LNCaP clone FGC (cell line): ENCODE results near the gene UROC1.

Experiments
- DNase-seq: peaks from one replicate; pipeline ENCODE4 v3.0.0-alpha.2; 2011; ENCODE audit warnings: low read depth
- H3K4me3 ChIP-seq: 2 replicates; pipeline ENCODE4 v1.5.1; 2011; ENCODE audit warnings: mild to moderate bottlenecking, low read depth, low read length, control low read depth
- TF ChIP-seq, protein P1 (sequence below): IDR thresholded peaks from 2 replicates; pipeline ENCODE4 v1.5.1; 2012; ENCODE audit warnings: mild to moderate bottlenecking; ENCODE audit not compliant: control insufficient read depth, insufficient read depth; ENCODE audit errors: extremely low read depth

The UROC1 gene

DNA sequence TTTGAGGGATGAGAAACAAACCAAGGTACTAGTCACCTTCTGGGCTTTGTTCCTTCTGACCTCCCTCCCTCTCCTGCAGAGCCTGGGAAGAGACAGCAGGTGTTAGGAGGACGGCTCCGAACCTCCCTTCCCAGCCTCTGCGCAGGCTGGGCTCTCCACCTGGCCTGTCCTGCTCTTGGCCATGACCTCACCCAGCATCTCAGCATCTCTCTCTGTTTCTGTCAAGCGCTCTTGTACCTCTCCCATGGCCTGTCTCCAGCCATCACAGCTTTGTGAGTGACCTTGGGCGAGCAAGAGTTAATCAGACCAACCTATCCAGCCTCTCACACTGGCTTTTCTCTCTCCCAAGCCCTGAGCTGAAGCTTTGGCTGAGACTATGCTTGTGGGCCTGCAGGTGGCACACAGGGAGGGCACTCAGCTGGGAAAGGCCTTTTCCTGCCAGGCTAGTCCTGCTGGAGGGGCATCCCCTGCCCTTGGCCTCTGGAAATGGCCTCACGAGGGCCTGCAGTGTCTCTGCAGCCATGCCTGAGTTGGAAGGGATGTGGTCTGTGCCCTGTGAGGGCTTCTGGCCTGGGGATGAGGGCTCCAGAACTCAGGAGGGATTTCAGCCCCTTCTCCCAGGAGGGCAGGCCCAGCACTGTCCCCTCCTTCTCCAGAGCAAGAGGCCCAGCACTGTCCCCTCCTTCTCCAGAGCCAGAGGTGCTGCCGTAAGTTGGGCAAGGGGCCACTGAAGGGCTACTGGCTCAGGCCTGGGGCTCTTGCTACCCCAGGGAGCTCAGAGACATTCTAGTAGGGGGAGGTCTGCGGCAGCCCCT is 8.5 kb upstream of the UROC1 start:
- no peak for DNase-seq
- TF ChIP-seq, protein P1, sequence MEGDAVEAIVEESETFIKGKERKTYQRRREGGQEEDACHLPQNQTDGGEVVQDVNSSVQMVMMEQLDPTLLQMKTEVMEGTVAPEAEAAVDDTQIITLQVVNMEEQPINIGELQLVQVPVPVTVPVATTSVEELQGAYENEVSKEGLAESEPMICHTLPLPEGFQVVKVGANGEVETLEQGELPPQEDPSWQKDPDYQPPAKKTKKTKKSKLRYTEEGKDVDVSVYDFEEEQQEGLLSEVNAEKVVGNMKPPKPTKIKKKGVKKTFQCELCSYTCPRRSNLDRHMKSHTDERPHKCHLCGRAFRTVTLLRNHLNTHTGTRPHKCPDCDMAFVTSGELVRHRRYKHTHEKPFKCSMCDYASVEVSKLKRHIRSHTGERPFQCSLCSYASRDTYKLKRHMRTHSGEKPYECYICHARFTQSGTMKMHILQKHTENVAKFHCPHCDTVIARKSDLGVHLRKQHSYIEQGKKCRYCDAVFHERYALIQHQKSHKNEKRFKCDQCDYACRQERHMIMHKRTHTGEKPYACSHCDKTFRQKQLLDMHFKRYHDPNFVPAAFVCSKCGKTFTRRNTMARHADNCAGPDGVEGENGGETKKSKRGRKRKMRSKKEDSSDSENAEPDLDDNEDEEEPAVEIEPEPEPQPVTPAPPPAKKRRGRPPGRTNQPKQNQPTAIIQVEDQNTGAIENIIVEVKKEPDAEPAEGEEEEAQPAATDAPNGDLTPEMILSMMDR, result no peak
- H3K4me3 ChIP-seq, result no peak overlapping the region

DNA sequence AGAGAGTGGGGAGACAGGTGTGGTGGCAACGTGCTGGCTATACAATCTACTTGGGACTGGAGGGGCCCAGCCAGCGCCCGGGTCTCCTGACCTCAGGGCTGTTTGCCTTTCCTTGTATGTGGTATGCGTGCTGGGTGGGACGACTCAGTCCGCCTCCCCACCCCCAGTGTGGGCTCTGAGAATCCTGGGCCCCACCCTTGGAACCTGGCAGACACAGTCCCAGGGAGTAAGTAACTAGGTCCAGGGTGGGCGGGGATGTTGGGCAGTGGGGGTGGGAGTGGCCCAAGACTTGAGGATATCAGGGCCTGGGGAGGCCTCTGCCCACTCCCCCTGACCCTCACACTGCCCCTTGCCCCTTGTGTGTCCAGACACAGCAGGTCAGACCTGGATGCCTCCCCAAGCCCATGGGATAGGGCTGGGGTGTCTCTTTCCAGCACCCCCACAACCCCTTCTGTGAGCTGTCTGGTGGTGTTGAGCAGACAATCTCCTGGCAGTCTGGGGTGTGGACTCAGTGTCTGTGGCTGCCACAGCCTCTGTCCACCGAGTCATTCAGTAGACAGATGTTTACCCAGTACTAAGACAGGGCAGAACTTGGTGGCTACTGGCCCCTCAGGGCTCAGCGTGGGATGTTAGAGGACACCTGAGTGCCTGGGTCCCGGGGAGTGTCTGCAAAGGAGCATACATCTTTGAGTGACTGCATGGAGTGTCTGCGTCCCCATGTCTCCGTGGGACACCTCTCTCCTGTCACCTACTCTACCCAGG is 7.7 kb upstream of the UROC1 start:
- no peak overlapping the region for H3K4me3 ChIP-seq
- no peak for DNase-seq
- TF ChIP-seq, protein P1, result no peak

DNA sequence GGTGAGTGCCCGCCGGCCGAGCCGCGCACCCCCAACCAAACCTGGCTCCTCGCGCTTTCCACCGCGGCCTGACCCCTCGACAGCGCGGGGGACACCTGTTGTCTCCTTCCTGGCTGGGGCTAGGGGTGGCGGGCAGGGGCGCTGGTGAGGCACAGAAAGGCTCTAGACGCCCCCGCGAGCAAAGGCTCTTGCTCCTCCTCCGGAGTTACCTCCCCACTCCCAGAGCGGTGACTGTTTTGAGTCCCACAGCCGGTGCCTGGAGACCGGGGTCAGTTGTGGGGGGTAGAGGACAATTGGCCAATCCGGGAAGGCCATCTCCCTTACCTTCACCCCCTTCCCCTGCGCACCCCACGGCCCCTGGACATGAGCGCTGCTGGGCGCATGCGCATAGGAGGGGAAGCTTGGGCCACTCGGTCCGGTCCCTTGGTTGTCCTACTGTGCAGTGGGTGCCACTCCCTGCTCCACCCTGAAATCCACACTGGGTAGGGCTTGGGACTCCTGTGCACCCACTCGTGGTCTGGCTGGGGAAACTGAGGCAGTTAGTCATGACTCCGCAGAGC is 6.9 kb upstream of the UROC1 start:
- no peak for DNase-seq
- peak overlapping the region; percentile 29 for H3K4me3 ChIP-seq
- TF ChIP-seq, protein P1, result no peak

DNA sequence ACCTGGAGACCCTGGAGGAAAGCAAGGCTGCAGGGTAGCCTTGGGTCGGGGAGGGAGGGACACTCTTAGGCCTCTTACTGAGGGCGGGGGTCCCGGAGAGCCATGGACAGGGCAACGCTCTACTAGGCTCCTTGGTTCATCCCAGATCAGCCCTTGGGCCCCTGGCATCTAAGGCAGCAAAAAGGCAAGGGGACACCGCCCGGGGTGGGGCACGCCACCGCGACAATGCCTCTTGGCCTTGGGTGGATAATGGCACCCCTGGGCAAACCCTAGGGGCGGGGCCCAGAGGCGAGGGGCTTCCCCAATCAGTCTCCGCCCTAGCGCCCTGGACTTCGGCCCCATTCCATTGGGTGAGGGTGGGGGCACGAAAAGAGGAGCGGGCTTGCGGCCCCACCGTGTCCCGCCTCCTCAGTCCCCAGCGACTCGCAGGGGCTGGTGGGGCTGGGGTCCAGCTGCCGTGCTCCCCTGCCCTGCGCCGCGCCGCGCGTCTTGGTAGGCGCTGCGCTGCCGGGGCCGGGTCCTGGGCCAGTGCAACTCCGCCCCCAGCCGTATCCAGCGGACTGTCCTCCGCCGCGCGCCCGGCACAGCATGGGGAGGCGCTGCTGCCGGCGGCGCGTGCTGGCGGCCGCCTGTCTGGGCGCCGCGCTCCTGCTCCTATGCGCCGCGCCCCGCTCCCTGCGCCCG is 6.3 kb upstream of the UROC1 start, which contains the start of gene CHST13:
Gene CHST13, plus strand, starts transcription at position 411 of the 684 bp plus-strand sequence. Its CDS starts 178 bp downstream, at position 589.
- H3K4me3 ChIP-seq, result peak within 1 kb of the TSS; percentile 29
- TF ChIP-seq, protein P1, result peak; percentile 30
- DNase-seq, result no peak

DNA sequence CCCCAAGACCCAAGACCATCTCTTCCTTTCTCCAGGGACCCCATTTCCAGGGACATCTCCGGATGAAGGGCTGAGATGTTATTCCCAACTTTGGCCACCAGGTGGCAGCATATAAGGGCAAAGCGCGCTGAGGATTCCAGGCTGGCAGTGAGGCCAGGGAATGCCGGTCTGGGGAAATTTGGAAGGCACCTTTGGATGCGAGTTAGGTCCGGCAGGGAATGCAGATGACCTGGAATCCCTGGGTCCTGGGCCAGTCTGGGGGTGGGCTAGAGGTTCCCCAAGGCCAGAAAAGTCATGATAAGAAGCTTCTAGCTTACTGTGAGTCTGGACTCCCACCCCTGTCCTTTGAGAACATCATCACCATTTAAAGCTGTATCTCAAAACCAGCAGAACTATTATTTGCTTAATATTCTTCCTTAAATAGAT is 4.8 kb upstream of the UROC1 start:
- no peak for DNase-seq
- H3K4me3 ChIP-seq, result no peak overlapping the region
- TF ChIP-seq, protein P1, result peak; percentile 89

DNA sequence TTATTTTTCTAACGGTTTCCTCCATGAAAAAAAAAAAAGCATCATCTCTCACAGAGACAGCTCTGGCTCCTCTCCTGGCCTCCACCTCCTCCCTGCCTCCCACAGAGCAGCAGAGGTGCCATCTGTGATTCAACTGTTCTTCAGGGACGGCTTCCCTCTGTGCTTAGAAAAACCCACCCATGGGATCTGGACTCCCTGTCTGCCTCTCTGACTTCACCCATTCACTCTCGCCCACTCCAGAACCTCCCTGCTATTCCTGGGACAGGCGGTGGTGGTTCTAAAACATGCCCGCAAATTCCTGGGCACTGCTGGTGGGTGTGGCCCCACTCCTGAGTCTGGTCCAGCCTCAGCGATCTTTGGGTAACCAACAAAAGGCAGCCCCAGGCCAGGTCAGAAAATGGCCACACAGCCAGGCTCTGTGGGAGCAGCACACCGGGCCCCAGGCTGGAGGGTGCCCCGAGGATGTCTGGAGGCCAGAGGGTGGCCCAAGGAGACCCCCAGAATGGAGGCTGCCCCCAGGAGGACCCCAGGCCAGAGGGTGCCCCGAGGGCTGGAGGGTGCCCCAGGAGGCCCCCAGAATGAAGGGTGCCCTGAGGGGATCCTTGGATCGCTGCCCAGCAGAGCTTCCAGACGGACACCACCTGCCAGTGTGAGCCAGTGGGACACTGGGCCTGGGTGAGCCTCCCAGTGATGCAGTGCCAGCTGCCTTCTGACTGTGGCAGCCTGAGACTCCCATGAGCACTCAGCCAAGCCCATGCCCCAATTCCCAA is 3.7 kb upstream of the UROC1 start:
- no peak overlapping the region for H3K4me3 ChIP-seq
- TF ChIP-seq, protein P1, result no peak
- DNase-seq, result no peak
